GM23338 (cell line): ENCODE data around the gene LRRFIP1. TPM values are rescaled to one million over a fixed set of nuclear protein-coding genes. Genes with fewer than 3 reads are reported as not detected.

Experiments used
- ATAC-seq: fragments of 200-7000 bp; cut with Tn5 transposase; 3 replicates; pipeline ENCODE4 v1.9.1; 2020
- DNase-seq: peaks from one replicate; pipeline ENCODE4 v3.0.0-alpha.2; 2015; ENCODE audit warnings: low spot score
- H2AFZ ChIP-seq: fragments of 200-600 bp; sonication (generic); 2 replicates; pipeline ENCODE4 v1.8.0; 2016; ENCODE audit warnings: antibody characterized with exemption, mild to moderate bottlenecking, moderate library complexity
- H3F3A ChIP-seq: fragments of 200-600 bp; sonication (generic); replicated peaks from 2 replicates; pipeline ENCODE4 v1.8.0; 2017; ENCODE audit warnings: antibody characterized with exemption, mixed run types, low read depth
- H3K27ac ChIP-seq: fragments of 200-600 bp; sonication (generic); 2 replicates; pipeline ENCODE4 v1.6.1; 2016; ENCODE audit warnings: low read depth
- H3K27me3 ChIP-seq: fragments of 200-600 bp; sonication (generic); 2 replicates; pipeline ENCODE4 v1.8.0; 2016; ENCODE audit warnings: mild to moderate bottlenecking, mixed run types, moderate library complexity; ENCODE audit not compliant: insufficient read depth
- H3K36me3 ChIP-seq: fragments of 200-600 bp; sonication (generic); 2 replicates; pipeline ENCODE4 v1.8.0; 2016; ENCODE audit warnings: mild to moderate bottlenecking; ENCODE audit not compliant: insufficient read depth
- H3K4me1 ChIP-seq: fragments of 200-600 bp; sonication (generic); 2 replicates; pipeline ENCODE4 v1.8.0; 2016; ENCODE audit warnings: mild to moderate bottlenecking, moderate library complexity; ENCODE audit not compliant: insufficient read depth
- H3K4me2 ChIP-seq: fragments of 200-600 bp; sonication (generic); 2 replicates; pipeline ENCODE4 v1.7.1; 2017; ENCODE audit warnings: mixed run types
- H3K4me3 ChIP-seq: fragments of 200-600 bp; sonication (generic); 2 replicates; pipeline ENCODE4 v1.6.1; 2016; ENCODE audit warnings: mixed run types
- H3K79me2 ChIP-seq: fragments of 200-600 bp; sonication (generic); replicated peaks from 2 replicates; pipeline ENCODE4 v1.8.0; 2017; ENCODE audit warnings: mild to moderate bottlenecking; ENCODE audit not compliant: insufficient read depth
- H3K9me2 ChIP-seq: fragments of 200-600 bp; sonication (generic); 2 replicates; pipeline ENCODE4 v1.8.0; 2017; ENCODE audit not compliant: insufficient read depth
- H4K20me1 ChIP-seq: fragments of 200-600 bp; sonication (generic); replicated peaks from 2 replicates; pipeline ENCODE4 v1.8.0; 2017; ENCODE audit warnings: mild to moderate bottlenecking; ENCODE audit not compliant: insufficient read depth
- H3K27ac Mint-ChIP-seq: 2 replicates; pipeline ENCODE4 v1.8.0; 2020; ENCODE audit warnings: inconsistent platforms, mild to moderate bottlenecking, moderate library complexity, mixed read lengths
- H3K27me3 Mint-ChIP-seq: 3 replicates; pipeline ENCODE4 v1.8.0; 2022; ENCODE audit warnings: low read depth, mild to moderate bottlenecking, moderate library complexity, mixed read lengths, inconsistent platforms; ENCODE audit not compliant: insufficient read depth, poor library complexity
- H3K36me3 Mint-ChIP-seq: 3 replicates; pipeline ENCODE4 v1.8.0; 2021; ENCODE audit warnings: low read depth, mild to moderate bottlenecking, inconsistent platforms, moderate library complexity, mixed read lengths
- H3K4me1 Mint-ChIP-seq: 3 replicates; pipeline ENCODE4 v1.8.0; 2020; ENCODE audit warnings: mild to moderate bottlenecking, inconsistent platforms, mixed read lengths
- H3K4me3 Mint-ChIP-seq: 3 replicates; pipeline ENCODE4 v1.8.0; 2021; ENCODE audit warnings: moderate library complexity, mild to moderate bottlenecking, inconsistent platforms, mixed read lengths
- H3K9me3 Mint-ChIP-seq: 3 replicates; pipeline ENCODE4 v1.8.0; 2020; ENCODE audit warnings: moderate library complexity, mild to moderate bottlenecking, inconsistent platforms, mixed read lengths
- CREB1 ChIP-seq: fragments of 250-450 bp; sonication (Bioruptor Pico); IDR thresholded peaks from 2 replicates; pipeline ENCODE4 v1.5.0; 2020; ENCODE audit warnings: low read depth, mild to moderate bottlenecking, moderate library complexity
- POLR2AphosphoS5 ChIP-seq: IDR thresholded peaks from 2 replicates; pipeline ENCODE4 v1.6.1; 2016; ENCODE audit warnings: antibody characterized with exemption, low read depth
- STAT1 ChIP-seq: IDR thresholded peaks from one replicate; pipeline ENCODE4 v1.6.1; 2016; ENCODE audit warnings: antibody characterized with exemption; ENCODE audit not compliant: unreplicated experiment
- ZNF114 ChIP-seq: fragments of 250-450 bp; sonication (Bioruptor Pico); IDR thresholded peaks from 2 replicates; pipeline ENCODE4 v1.5.0; 2020; ENCODE audit warnings: mild to moderate bottlenecking, moderate library complexity
- ZNF331 ChIP-seq: fragments of 250-450 bp; sonication (Bioruptor Pico); IDR thresholded peaks from 2 replicates; pipeline ENCODE4 v1.5.0; 2020; ENCODE audit warnings: low read depth, mild to moderate bottlenecking, moderate library complexity
- polyA plus RNA-seq: library from polyadenylated mRNA; unstranded; fragments of >200 nt; fragmentation: Nextera tagmentation; extraction: Ambion mirVana; gene quantifications from 2 replicates; pipeline ENCODE4 v1.2.1, GENCODE V29; 2016
- total RNA-seq: library from RNA; depleted of rRNA; stranded (reverse); fragments of >200 nt; shearing (Covaris generic); gene quantifications from 2 replicates; pipeline ENCODE4 v1.2.3, GENCODE V29; 2014
- TF ChIP-seq, protein P1 (sequence below): IDR thresholded peaks from 2 replicates; pipeline ENCODE4 v1.6.1; 2016; ENCODE audit warnings: antibody characterized with exemption
- TF ChIP-seq, protein P2 (sequence below), 2 experiments: fragments of 200-600 bp in 1 of 2; sonication (generic) in 1 of 2; conservative IDR thresholded peaks; 2 replicates each; pipeline versions ENCODE4 v1.5.1 to v1.6.1; 2016 to 2017; ENCODE audit warnings: antibody characterized with exemption in 2 of 2, low read depth in 2 of 2, mild to moderate bottlenecking in 2 of 2, moderate library complexity in 1 of 2

LRRFIP1 gene
- total and polyA plus RNA-seq, 2 experiments from 2014 or later, result 59.6 to 178 TPM

DNA sequence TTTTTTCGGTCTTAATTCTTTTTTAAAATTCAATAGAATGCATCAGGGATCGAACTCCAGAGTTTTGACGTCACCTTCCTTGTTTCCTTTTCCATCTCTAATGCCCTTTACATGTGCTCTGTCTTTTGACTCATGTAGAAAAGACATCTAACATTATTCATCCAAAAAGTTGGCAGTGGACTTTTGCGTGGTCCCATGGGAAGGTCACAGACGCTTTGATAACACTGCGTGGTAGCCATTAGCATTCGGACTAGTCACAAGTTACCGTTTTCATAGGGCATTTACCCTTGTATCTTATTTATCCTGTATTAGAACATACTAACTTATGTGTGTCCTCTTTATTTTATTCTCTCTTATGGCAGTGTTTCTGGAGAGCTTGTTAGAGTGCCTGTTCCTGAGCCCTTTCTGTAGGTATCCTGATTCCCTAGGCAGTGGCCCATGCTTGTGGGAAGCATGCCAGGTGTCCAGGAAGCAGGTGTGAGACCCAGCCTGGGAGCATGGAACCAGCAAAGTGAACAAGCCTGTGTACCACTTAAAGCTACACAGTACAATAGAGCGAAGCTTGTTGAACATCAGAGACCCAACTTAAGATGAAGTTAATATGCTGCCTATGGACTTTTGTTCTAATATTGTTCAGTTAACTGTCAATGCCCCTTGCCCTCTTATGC is 97.6 kb downstream of the LRRFIP1 start:
- Mint-ChIP-seq H3K27me3 (peaks cover 3% of the 10 kb centered on the region), H3K9me3 (no peaks in the 10 kb centered on the region), H3K4me3 (no peak overlapping the region), H3K36me3 (no peaks in the 10 kb centered on the region; the same call in 2 of the 3 replicates), H3K27ac (no peak overlapping the region), H3K4me1 (peaks cover 48% of the 10 kb centered on the region)
- Histone ChIP-seq H3K4me1 (peaks cover 40% of the 10 kb centered on the region), H3K27ac (no peak overlapping the region), H2AFZ (no peak overlapping the region), H4K20me1 (peaks cover 36% of the 10 kb centered on the region), H3K36me3 (peaks cover 6% of the 10 kb centered on the region; the same call in 1 of the 2 replicates), H3K27me3 (no peaks in the 10 kb centered on the region), H3K9me2 (no peaks in the 10 kb centered on the region), H3K79me2 (peaks cover 79% of the 10 kb centered on the region), H3F3A (no peaks in the 10 kb centered on the region), H3K4me3 (no peak overlapping the region), H3K4me2 (no peak overlapping the region)
- TF ChIP-seq, protein P1, sequence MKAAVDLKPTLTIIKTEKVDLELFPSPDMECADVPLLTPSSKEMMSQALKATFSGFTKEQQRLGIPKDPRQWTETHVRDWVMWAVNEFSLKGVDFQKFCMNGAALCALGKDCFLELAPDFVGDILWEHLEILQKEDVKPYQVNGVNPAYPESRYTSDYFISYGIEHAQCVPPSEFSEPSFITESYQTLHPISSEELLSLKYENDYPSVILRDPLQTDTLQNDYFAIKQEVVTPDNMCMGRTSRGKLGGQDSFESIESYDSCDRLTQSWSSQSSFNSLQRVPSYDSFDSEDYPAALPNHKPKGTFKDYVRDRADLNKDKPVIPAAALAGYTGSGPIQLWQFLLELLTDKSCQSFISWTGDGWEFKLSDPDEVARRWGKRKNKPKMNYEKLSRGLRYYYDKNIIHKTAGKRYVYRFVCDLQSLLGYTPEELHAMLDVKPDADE, result no peak
- TF ChIP-seq CREB1 (CRISPR knock-in tag) (no peak), ZNF331 (no peak), ZNF114 (CRISPR knock-in tag) (no peak), POLR2AphosphoS5 (no peak)
- TF ChIP-seq, protein P2, sequence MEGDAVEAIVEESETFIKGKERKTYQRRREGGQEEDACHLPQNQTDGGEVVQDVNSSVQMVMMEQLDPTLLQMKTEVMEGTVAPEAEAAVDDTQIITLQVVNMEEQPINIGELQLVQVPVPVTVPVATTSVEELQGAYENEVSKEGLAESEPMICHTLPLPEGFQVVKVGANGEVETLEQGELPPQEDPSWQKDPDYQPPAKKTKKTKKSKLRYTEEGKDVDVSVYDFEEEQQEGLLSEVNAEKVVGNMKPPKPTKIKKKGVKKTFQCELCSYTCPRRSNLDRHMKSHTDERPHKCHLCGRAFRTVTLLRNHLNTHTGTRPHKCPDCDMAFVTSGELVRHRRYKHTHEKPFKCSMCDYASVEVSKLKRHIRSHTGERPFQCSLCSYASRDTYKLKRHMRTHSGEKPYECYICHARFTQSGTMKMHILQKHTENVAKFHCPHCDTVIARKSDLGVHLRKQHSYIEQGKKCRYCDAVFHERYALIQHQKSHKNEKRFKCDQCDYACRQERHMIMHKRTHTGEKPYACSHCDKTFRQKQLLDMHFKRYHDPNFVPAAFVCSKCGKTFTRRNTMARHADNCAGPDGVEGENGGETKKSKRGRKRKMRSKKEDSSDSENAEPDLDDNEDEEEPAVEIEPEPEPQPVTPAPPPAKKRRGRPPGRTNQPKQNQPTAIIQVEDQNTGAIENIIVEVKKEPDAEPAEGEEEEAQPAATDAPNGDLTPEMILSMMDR (conservative IDR thresholded peaks at IDR 0.05; ENCODE audit: low read depth in 2 of 2), result no peak
- no peak for ATAC-seq
- DNase-seq, result no peak

DNA sequence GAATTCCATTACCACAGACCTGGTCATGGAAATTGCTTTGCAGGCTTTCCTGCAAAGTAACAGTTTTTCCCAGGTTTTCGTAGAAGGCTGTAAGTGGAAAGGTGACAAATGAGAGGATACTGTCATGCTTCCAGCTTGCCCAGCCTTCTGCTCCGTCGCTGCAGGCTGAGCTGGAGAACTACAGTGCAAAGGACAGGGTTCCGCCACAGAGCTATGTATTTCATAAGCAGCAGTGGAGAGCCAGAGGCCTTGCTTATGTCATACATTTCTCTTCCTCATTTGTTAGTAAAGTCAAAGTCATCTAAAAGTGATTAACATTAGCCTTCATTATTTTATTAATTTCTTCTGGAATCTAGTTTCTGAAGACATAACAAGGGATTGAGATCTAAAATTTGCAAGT is 98.3 kb downstream of the LRRFIP1 start:
- no peaks in the 10 kb centered on the region for H3K27me3 ChIP-seq
- no peak overlapping the region for H3K4me2 ChIP-seq
- Mint-ChIP-seq H3K4me1 (peaks cover 52% of the 10 kb centered on the region), H3K36me3 (no peaks in the 10 kb centered on the region; the same call in 2 of the 3 replicates), H3K4me3 (no peak overlapping the region), H3K9me3 (no peaks in the 10 kb centered on the region), H3K27ac (no peak overlapping the region), H3K27me3 (no peaks in the 10 kb centered on the region)
- H2AFZ ChIP-seq, result no peak overlapping the region
- no peaks in the 10 kb centered on the region for H3F3A ChIP-seq
- TF ChIP-seq, protein P1, result no peak
- TF ChIP-seq, protein P2 (conservative IDR thresholded peaks at IDR 0.05; ENCODE audit: low read depth in 2 of 2), result no peak
- TF ChIP-seq STAT1, result no peak
- peaks cover 41% of the 10 kb centered on the region for H4K20me1 ChIP-seq
- ATAC-seq (no peak), DNase-seq (no peak)
- H3K79me2 ChIP-seq, result peaks cover 81% of the 10 kb centered on the region
- H3K4me3 ChIP-seq, result no peak overlapping the region
- peaks cover 6% of the 10 kb centered on the region; the same call in 1 of the 2 replicates for H3K36me3 ChIP-seq
- peaks cover 40% of the 10 kb centered on the region for H3K4me1 ChIP-seq
- H3K9me2 ChIP-seq, result no peaks in the 10 kb centered on the region
- no peak overlapping the region for H3K27ac ChIP-seq
